ENCODE results near the gene SMG9.

Gene SMG9

GRCh38 chr19:43789029-43789428 is 34.3 kb upstream of the SMG9 start:
- Mint-ChIP-seq H3K4me1 (no peaks in the 10 kb centered on the region), H3K9me3 (no peaks in the 10 kb centered on the region)
- no peak for TF ChIP-seq CTCF (IDR thresholded peaks at IDR 0.05; ENCODE audit: unreplicated experiment in 3 of 3)

GRCh38 chr19:43786665-43787064 is 31.9 kb upstream of the SMG9 start:
- no peak for TF ChIP-seq CTCF (IDR thresholded peaks at IDR 0.05; ENCODE audit: unreplicated experiment in 3 of 3)
- Mint-ChIP-seq H3K27ac (no peak overlapping the region), H3K36me3 (ENCODE audit: low read depth) (no peaks in the 10 kb centered on the region), H3K4me3 (no peak overlapping the region), H3K4me1 (no peaks in the 10 kb centered on the region), H3K9me3 (no peaks in the 10 kb centered on the region), H3K27me3 (ENCODE audit: low read depth) (peaks cover 18% of the 10 kb centered on the region)

More at GRCh38 chr19:43789029-43789428, 34.3 kb upstream of the SMG9 start:
- peaks cover 29% of the 10 kb centered on the region for H3K27me3 Mint-ChIP-seq (ENCODE audit: low read depth)
- no peak overlapping the region for H3K27ac Mint-ChIP-seq
- H3K4me3 Mint-ChIP-seq = no peak overlapping the region
- H3K36me3 Mint-ChIP-seq (ENCODE audit: low read depth) = no peaks in the 10 kb centered on the region

- H3K36me3 Mint-ChIP-seq (ENCODE audit: low read depth) = no peaks in the 10 kb centered on the region
- H3K4me1 Mint-ChIP-seq = no peaks in the 10 kb centered on the region
- H3K27ac Mint-ChIP-seq = no peak overlapping the region
- peak; percentile 95 to 98 (median 97) for TF ChIP-seq CTCF (IDR thresholded peaks at IDR 0.05; ENCODE audit: unreplicated experiment in 3 of 3)
- no peaks in the 10 kb centered on the region for H3K9me3 Mint-ChIP-seq
- no peak overlapping the region for H3K4me3 Mint-ChIP-seq
- peaks cover 15% of the 10 kb centered on the region for H3K27me3 Mint-ChIP-seq (ENCODE audit: low read depth)
Observed at GRCh38 chr19:43784981-43785808, 30.4 kb upstream of the SMG9 start.

- Mint-ChIP-seq H3K27me3 (ENCODE audit: low read depth) (peaks cover 8% of the 10 kb centered on the region), H3K4me3 (no peak overlapping the region), H3K27ac (no peak overlapping the region), H3K36me3 (ENCODE audit: low read depth) (no peaks in the 10 kb centered on the region), H3K9me3 (no peaks in the 10 kb centered on the region), H3K4me1 (no peaks in the 10 kb centered on the region)
- no peak for TF ChIP-seq CTCF (IDR thresholded peaks at IDR 0.05; ENCODE audit: unreplicated experiment in 3 of 3)
Observed at GRCh38 chr19:43784241-43784980, 29.6 kb upstream of the SMG9 start.

GRCh38 chr19:43783636-43784035 is 28.9 kb upstream of the SMG9 start:
- Mint-ChIP-seq H3K4me1 (no peaks in the 10 kb centered on the region), H3K9me3 (no peaks in the 10 kb centered on the region), H3K36me3 (ENCODE audit: low read depth) (no peaks in the 10 kb centered on the region), H3K27ac (no peak overlapping the region), H3K27me3 (ENCODE audit: low read depth) (peaks cover 8% of the 10 kb centered on the region), H3K4me3 (no peak overlapping the region)
- no peak for TF ChIP-seq CTCF (IDR thresholded peaks at IDR 0.05; ENCODE audit: unreplicated experiment in 3 of 3)

Data from nephron (organoid).